CD4-positive, alpha-beta T cell treated with Interferon alpha-2 for 1 hour (primary cell): Measurements from ENCODE around the gene PRKAG1.

Experiments used
- DNase-seq, 2 donors: peaks; one replicate each; pipeline ENCODE4 v3.0.0-alpha.2; 2020 to 2022

PRKAG1 gene

DNA sequence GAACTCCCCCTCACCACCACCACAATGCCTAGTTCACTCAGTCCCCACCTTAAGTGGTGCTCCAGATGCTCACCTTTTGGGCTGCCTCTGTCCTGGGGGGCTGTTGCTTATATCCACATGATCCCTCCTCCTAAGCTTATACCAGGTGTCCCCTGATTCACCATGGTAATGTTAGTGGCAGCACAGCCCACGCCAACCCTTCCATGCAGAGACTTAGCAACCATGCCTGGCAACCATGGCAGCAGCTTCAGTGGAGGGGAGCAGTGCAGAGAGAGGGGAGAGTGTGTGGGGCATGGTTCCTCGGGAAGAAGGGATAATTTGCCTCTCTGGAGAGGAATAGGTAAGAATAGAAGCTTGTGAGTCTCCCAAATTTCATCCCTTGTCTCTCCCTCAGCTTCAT is 18.2 kb downstream of the PRKAG1 start:
- DNase-seq: no peak

DNA sequence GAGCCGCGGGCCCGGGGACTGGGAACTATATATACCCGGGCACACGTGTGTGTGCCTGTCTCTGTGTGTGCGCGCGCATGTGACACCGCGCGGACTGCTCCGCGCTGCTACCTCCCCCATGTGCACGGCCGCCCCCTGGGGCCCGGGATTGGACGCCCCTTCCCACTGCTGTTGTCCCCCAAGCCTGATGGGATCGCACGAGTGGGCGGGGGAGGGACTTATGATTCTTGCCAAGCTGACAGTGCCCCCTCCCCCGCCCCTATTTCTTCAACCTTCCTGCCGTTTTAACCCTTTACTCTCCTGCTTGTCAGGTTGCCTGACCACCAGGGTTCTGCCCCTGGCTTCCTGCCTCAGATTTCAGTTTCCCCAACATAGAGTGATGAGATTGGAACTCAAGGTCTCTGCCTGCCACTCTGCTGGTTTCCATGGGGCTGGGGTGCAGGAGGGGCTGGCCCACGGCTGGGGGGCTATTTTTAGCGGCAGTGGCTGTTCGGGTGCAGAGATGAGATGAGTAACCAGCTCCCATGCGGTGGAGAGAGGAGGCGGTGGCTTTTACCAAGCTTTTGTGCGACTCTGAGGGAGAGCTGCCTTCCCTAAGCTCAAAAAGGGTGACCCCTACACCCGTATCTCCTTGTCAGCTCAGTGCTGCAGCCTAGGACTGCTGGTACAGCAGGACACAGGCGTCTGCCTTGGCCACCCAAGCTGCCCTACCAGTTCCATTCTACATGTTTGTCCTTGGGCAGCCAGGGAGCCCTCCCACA is 19.0 kb downstream of the PRKAG1 start, which contains the start of gene DDN:
TSS of gene DDN (minus strand) at position 5 of the 761 bp plus-strand sequence. CDS start 88 bp downstream, outside the sequence.
- DNase-seq: peak; percentile 40 to 53

- no peak for DNase-seq
Measured at GRCh38 chr12:48998497-48999353, 19.9 kb downstream of the PRKAG1 start.

DNA sequence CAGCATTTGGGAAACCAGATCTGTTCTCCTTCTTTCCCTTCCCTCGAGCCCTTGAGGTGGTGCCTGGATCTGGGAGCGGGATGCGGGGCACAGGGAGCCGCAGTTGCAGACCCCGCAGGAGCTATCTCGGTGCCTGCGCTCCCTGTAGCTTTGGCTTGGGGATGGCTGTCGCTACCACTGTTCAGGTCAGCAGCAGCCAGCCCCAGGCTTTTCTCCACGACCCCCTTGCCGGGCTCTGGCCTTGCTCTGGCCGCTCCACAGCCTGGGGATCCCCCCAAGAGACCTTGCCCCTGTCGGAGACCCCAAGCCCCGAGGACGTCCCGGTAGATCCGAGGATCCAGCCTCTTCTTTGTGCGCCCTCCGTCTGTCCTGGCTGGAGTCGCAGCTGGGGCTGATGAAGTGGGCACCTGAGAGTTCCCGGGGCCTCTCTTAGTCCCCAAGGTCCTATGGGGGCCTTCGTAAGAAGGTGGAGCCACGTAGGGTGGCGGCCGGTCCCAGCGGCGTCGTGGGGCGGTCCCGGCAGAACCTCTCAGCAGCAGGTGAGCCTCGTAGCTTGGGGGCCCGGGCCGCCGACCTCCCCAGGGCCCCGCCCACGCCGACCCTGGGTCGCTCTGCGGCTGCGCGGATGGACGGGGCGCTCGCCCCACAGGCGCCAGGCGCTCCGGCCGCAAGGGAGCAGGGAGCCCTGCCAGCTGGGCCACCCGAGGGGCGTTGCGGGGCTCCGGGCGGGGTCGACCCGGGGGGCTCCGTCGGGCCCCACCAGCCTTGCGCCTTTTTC is 20.7 kb downstream of the PRKAG1 start:
- DNase-seq: peak in 1 of 2 donors; percentile 42

DNA sequence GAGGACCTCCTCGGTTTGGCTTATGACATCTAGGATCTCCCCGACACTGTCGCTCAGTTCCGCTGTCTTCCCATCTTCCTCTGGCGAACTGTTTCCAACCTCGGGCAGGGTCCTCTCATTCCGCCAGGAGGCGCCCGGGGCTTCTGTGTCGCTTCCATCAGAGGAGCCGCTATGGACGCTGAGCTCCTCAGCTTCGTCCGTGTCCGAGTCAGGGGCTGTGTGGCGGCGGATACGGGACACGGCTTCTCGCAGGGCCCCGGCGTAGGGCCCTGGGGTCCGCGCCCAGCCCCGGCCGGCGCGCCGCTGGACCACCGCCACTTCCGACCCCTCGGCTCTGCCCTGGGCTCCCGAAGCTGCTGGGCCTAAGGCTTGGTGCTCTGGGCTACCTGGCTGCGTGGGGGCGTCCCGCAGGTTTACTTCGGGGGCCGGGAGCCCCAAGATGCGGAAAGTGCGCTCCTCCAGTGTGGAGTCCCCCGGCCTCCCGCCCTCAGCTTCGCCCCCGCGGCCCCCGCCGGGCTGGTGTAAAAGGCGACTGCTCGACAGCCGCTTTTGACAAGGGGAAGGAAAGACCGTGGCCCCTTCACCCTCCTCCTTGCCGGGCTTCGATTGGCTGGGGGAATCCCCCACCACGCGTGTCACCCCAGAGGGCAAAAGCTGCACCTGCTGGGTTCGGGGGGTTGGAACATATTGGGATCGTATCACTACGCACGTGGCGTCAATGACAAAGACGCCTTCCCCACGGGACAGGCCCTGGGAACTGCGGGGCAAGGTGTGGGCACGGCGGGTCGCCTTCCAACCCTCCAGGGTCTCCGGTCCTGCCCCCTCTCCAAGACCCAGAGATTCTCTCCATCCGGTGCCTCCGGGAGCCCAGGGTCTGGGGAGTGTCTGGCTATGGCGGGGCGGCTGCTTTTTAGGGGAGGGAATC is 21.5 kb downstream of the PRKAG1 start:
- peak; percentile 68 to 69 for DNase-seq

DNA sequence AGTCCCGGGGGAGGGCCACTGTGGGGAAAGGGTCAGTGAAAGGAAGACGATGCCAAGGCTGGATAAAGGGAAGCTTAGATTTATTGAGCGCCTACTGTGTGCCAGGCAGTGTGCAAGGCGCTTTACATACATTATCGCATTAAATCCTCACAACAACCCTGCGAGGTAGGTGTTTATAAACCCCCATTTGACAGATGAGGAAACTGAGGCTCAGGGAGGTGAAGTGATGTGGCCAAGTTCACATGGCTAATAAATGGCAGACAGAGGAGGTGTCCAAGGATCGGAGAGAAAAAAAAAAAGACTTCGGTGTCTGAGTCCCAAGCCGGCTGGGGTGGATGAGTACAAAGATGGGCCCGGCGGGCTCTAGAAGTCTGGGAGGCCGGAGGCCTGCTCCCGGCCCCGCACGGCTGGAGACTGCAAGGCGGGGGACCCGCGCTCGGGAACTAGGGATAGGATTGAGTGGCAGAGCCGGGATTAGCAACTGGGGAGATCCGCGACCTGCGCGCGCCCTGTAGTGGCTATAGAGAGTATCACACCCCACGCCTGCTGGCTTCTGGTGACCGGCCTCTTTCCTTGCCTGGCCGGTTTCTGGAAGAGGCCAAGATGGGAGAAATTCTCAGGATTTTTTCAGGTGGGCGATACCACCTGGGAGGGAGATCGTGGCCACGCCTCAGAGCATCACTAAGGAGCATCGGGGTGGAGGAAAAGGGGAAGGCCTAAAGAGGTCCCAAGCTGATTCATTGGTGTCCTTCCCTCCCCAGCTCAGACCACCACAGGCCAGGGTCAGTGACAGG is 23.3 kb downstream of the PRKAG1 start:
- peak; percentile 46 to 59 for DNase-seq

GRCh38 chr12:48994224-48995085 is 24.1 kb downstream of the PRKAG1 start:
- DNase-seq: no peak

DNA sequence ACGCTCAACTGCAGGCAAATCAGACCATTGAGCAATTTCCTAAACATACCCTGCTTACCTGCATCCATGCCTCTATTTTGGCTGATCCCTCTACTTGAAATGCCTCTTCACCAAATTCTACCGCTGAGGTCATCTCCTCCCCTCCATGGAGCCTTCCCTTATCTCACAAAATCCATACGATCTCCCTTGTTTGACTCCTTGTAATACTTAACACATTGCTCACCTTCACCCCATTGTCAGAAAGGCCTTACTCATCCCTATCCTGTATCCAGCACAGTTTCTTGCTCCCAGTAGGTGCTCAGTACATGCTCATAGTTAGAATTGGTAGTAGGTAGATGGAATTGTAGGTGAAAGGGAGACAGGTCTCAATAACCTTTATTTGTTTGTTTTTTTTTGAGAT is 24.8 kb downstream of the PRKAG1 start:
- no peak for DNase-seq

DNA sequence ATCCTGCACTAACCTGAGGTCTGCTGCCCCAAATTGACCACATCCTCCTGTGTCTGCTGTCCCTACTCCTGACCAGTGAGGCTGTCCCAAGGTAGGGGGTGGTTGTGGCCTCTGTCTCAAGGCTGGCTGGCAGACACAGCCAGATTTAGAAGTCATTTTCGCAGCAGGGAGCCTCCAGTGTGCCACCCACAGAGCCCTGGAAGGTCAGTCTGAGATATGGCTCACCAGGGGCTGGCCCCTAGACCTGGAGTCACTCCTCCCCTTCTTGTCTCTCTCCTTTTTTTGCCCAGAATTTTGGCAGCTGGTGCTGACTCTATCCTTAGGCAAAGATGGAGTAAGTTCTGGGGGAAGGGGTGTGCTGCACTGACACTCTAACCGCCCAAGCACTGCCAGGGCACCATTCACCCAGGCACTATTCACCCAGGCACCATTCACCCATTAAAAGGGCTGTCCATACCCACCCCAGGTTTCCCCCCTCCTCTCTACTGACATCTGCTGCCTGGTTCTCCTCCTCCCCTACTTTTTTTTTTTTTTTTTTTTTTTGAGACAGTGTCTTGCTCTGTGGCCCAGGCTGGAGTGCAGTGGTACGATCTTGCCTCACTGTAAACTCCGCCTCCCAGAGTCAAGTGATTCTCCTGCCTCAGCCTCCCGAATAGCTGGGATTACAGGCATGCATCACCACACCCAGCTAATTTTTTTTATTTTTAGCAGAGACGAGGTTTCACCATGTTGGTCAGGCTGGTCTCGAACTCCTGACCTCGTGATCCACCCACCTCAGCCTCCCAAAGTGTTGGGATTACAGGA is 27.1 kb downstream of the PRKAG1 start:
- DNase-seq: no peak

DNA sequence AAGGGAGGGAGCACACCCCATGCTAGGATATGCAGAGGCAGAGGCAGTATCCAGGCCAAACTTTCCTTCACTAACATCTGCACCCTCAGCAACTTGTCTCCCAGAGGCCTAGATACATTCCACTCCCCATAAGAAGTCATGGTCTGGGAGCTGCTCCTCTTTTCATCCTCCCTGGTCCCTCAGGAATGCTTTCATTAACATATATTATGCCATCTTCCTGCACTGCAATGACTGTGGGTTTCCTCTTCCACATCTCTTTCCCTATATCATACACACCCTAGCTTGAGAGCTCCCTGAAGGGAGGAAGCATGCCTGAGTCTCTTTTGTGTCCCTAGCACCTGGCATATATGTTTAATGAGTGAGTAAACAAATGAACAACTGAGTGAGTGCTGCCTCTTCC is 28.0 kb downstream of the PRKAG1 start:
- DNase-seq: no peak

- peak; percentile 54 to 78 for DNase-seq
Measured at GRCh38 chr12:48988030-48988649, 30.4 kb downstream of the PRKAG1 start.

DNA sequence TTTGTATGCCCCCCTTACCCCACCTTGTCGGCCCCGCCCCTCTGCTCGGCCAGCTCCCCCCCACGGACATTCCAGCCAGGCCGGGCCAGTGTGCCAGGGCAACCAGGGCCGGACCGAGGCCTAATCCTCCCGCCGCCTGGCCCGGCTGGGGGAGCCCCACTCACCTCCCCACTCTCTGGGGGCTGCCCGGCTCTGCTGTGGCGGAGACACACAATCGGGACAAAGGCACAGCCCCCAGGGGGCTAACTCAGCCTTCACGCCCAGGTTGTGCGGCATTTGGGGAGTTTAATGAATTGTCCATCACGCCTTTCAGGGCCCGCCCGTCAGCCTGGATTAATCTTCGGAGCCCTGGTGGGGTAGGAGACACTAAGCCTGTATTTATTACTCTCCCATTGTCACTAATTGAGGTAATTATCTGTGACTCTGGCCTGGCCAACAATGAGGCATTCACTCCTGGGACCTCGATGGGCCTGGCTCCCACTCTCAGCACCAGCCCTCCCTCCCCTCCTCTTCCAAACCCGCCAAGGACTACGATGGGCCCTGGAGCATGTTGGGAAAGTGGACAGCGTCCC is 31.8 kb downstream of the PRKAG1 start:
- DNase-seq: no peak

DNA sequence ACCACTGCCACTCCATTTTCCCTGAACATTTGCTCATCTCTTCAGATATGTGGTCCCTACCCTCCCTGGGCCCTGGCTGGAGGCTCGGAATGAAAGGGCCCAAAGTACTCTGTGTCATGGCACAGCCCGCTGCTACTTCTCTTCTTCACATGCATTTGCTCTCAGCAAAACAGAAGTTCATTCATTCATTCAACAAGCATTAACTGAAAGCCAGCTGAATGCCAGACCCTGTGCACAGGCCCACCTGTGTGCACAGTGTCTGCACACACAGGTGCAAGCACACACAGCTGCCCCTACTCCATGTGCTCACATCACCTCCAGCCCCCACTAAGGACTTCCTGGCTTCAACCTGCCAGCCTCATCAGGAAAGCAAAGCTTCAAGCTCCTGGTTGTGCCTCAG is 32.7 kb downstream of the PRKAG1 start:
- DNase-seq: no peak

GRCh38 chr12:48985475-48985897 is 33.1 kb downstream of the PRKAG1 start:
- no peak for DNase-seq

GRCh38 chr12:48982397-48983080 is 36.0 kb downstream of the PRKAG1 start:
- no peak for DNase-seq

DNA sequence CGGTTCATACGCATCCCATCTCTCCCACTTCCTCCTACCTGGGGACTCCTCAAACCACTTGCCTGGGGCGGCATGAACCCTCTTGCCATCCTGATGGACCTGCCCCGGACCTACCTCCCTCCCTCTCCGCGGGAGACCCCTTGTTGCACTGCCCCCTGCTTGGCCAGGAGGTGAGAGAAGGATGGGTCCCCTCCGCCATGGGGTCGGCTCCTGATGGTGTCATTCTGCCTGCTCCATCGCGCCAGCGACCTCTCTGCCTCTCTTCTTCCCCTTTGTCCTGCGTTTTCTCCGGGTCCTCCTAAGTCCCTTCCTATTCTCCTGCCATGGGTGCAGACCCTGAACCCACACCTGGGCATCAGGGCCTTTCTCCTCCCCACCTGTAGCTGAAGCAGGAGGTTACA is 36.8 kb downstream of the PRKAG1 start:
- no peak for DNase-seq

DNA sequence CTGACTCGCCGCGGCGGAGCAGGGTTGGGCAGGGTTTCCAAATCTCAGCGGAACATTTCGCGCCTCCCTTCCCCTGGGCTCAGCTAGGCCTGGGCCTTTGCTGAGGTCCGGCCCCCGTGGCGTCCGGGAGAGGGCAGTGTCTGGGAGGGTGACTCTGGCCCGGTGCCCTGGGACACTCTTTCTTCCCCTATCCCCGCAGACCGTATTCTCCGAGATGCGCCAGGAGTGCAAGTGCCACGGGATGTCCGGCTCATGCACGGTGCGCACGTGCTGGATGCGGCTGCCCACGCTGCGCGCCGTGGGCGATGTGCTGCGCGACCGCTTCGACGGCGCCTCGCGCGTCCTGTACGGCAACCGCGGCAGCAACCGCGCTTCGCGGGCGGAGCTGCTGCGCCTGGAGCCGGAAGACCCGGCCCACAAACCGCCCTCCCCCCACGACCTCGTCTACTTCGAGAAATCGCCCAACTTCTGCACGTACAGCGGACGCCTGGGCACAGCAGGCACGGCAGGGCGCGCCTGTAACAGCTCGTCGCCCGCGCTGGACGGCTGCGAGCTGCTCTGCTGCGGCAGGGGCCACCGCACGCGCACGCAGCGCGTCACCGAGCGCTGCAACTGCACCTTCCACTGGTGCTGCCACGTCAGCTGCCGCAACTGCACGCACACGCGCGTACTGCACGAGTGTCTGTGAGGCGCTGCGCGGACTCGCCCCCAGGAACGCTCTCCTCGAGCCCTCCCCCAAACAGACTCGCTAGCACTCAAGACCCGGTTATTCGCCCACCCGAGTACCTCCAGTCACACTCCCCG is 37.4 kb downstream of the PRKAG1 start:
- DNase-seq: peak; percentile 40 to 63
